Measurements from ENCODE around the gene GAS7. TPM values are rescaled to one million over a fixed set of nuclear protein-coding genes. Genes with fewer than 3 reads are reported as not detected.

The GAS7 gene
- total and polyA plus RNA-seq, 2 donors (not counting 1 experiment from before 2014, with no cell fraction given): 3.4 to 13.6 TPM

DNA sequence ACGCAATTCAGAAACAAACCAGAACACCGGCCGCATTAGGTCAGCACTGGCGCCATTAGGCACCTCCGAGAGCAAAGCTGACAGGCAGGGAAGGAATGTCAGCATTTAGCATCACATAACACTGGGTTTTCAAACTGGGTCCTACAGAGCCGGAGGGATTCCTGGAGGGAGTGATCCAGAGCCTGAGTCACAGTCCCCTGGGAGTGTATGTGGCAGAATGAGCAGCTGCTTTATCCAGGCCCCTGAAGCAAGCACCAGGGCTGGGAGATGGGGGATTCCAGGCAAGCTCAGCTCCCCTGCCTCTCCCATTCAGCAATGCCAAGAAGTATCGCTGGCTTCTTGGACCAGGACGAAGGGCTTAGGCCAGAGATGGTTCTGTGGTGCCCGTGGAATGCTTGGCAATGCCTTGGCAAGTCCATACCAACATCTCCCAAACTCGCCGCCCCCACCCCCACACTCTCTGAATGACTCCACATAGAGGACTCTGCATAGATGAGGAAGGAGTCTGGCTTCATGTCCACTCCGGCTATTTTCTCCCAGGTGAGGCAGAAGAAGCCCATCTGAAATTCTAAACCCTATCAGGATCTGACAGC is 20.4 kb downstream of the GAS7 start:
- 76% methylated on average over 12 of the region's 12 CpGs for WGBS (ENCODE audit: insufficient coverage)
- intact Hi-C loops (cut with micrococcal nuclease): no loop called here
- peaks cover 7 to 21% of the 10 kb centered on the region in 2 donors for H3K4me1 ChIP-seq (ENCODE audit: control insufficient read depth in 2 of 2, insufficient read depth in 2 of 2, low read length in 2 of 2)
- peaks cover 13% of the 10 kb centered on the region for H3K4me1 Mint-ChIP-seq
- no peaks in the 10 kb centered on the region for H3K36me3 ChIP-seq (replicated peaks in 1 of 2; ENCODE audit: control extremely low read depth in 1 of 2, control insufficient read depth in 1 of 2, extremely low read depth in 1 of 2, insufficient read depth in 2 of 2, low read length in 1 of 2)
- no peaks in the 10 kb centered on the region for H3K27me3 Mint-ChIP-seq
- DNase-seq (no peak), ATAC-seq (ENCODE audit: low read depth) (no peak)
- peak overlapping the region; percentile 32 for H3K27ac Mint-ChIP-seq
- H3K4me3 Mint-ChIP-seq: no peak overlapping the region
- H3K9ac ChIP-seq (ENCODE audit: low read length): no peak overlapping the region
- no peak overlapping the region for H2AFZ ChIP-seq (ENCODE audit: insufficient read depth, low read depth, low read length, poor library complexity, severe bottlenecking)
- POLR2A ChIA-PET: interaction anchor here (0.6 kb wide), 1 partner anchor 137 kb away, joined by 10 read pairs; no protein-coding TSS in a partner anchor
- H3K79me2 ChIP-seq (ENCODE audit: control insufficient read depth, insufficient read depth, low read length): no peaks in the 10 kb centered on the region
- H3K9me3 Mint-ChIP-seq (ENCODE audit: insufficient read depth): no peaks in the 10 kb centered on the region
- peaks cover 0 to under 1% (median 0%) of the 10 kb centered on the region in 3 donors for H3K9me3 ChIP-seq (ENCODE audit: control extremely low read depth in 1 of 3, control insufficient read depth in 2 of 3, insufficient read depth in 1 of 3, low read length in 2 of 3)
- H4K20me1 ChIP-seq (ENCODE audit: control insufficient read depth, insufficient read depth, low read length, poor library complexity, severe bottlenecking): no peaks in the 10 kb centered on the region
- H3K4me2 ChIP-seq (replicated peaks; ENCODE audit: low read depth, low read length, poor library complexity, severe bottlenecking): no peak overlapping the region
- H3K4me3 ChIP-seq (ENCODE audit: control extremely low read depth in 1 of 5, extremely low read depth in 1 of 5, insufficient read depth in 1 of 5, low read depth in 2 of 5, low read length in 4 of 5): no peak overlapping the region
- CTCF ChIA-PET: no interaction called here
- TF ChIP-seq EZH2 (IDR thresholded peaks at IDR 0.05; ENCODE audit: borderline replicate concordance, insufficient read depth, low read depth, low read length, poor library complexity, severe bottlenecking): no peak
- TF ChIP-seq, protein P1, sequence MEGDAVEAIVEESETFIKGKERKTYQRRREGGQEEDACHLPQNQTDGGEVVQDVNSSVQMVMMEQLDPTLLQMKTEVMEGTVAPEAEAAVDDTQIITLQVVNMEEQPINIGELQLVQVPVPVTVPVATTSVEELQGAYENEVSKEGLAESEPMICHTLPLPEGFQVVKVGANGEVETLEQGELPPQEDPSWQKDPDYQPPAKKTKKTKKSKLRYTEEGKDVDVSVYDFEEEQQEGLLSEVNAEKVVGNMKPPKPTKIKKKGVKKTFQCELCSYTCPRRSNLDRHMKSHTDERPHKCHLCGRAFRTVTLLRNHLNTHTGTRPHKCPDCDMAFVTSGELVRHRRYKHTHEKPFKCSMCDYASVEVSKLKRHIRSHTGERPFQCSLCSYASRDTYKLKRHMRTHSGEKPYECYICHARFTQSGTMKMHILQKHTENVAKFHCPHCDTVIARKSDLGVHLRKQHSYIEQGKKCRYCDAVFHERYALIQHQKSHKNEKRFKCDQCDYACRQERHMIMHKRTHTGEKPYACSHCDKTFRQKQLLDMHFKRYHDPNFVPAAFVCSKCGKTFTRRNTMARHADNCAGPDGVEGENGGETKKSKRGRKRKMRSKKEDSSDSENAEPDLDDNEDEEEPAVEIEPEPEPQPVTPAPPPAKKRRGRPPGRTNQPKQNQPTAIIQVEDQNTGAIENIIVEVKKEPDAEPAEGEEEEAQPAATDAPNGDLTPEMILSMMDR (IDR thresholded peaks at IDR 0.05): no peak
- H3K27me3 ChIP-seq (replicated peaks in 1 of 4; ENCODE audit: control extremely low read depth in 1 of 4, control insufficient read depth in 3 of 4, insufficient read depth in 4 of 4, low read length in 3 of 4): no peaks in the 10 kb centered on the region
- H3K27ac ChIP-seq (ENCODE audit: low read length in 2 of 2): no peak overlapping the region

DNA sequence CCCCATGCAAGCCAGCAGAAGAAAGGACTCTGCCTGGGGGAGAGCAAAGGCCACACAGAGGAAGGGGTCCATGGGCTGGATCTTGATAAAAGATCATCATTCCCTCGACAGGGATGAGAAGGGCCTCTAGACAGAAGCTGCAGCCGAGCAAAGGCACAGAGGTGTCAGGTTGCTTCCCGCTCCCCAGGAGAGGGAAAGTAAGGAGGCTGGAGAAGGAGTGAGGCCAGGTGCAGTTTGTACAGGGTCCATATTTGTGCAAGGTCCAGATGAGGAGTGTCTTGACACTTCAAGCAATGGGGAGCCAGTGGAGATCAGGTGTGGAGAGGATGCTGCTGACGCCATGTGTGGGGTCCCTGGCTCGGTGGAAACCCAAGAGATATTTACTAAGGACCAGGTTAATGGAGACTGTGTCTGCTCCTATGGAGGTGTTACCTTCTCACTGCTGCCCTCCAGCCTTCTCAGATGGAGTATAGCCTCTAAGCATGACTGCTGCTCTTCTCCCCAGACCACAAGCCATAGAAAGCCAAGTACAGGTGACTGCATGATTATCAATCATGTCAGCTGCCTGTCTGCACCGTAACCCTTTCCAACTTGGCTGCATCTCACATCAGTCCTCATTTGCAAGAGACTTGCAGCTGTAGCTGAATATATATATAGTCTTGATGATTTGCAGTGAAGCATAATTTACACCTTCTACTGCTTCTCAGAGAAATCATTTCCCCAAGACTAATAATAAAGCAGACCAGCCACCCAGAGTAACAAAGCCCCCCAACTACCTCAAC is 21.1 kb downstream of the GAS7 start:
- Mint-ChIP-seq H3K27ac (no peak overlapping the region), H3K4me3 (no peak overlapping the region), H3K4me1 (peaks cover 19% of the 10 kb centered on the region), H3K9me3 (ENCODE audit: insufficient read depth) (no peaks in the 10 kb centered on the region), H3K27me3 (no peaks in the 10 kb centered on the region)
- Histone ChIP-seq H3K9ac (ENCODE audit: low read length) (no peak overlapping the region), H3K9me3 (ENCODE audit: control extremely low read depth in 1 of 3, control insufficient read depth in 2 of 3, insufficient read depth in 1 of 3, low read length in 2 of 3) (peaks cover 0 to 2% (median 0%) of the 10 kb centered on the region in 3 donors), H3K36me3 (replicated peaks in 1 of 2; ENCODE audit: control extremely low read depth in 1 of 2, control insufficient read depth in 1 of 2, extremely low read depth in 1 of 2, insufficient read depth in 2 of 2, low read length in 1 of 2) (no peaks in the 10 kb centered on the region), H3K4me2 (replicated peaks; ENCODE audit: low read depth, low read length, poor library complexity, severe bottlenecking) (no peak overlapping the region), H3K27me3 (replicated peaks in 1 of 4; ENCODE audit: control extremely low read depth in 1 of 4, control insufficient read depth in 3 of 4, insufficient read depth in 4 of 4, low read length in 3 of 4) (no peaks in the 10 kb centered on the region), H3K79me2 (ENCODE audit: control insufficient read depth, insufficient read depth, low read length) (no peaks in the 10 kb centered on the region), H3K4me3 (ENCODE audit: control extremely low read depth in 1 of 5, extremely low read depth in 1 of 5, insufficient read depth in 1 of 5, low read depth in 2 of 5, low read length in 4 of 5) (no peak overlapping the region), H3K4me1 (ENCODE audit: control insufficient read depth in 2 of 2, insufficient read depth in 2 of 2, low read length in 2 of 2) (peaks cover 14 to 28% of the 10 kb centered on the region in 2 donors), H4K20me1 (ENCODE audit: control insufficient read depth, insufficient read depth, low read length, poor library complexity, severe bottlenecking) (no peaks in the 10 kb centered on the region), H2AFZ (ENCODE audit: insufficient read depth, low read depth, low read length, poor library complexity, severe bottlenecking) (no peak overlapping the region), H3K27ac (ENCODE audit: low read length in 2 of 2) (no peak overlapping the region)
- WGBS (ENCODE audit: insufficient coverage): 91% methylated on average over 5 of the region's 6 CpGs
- DNase-seq (no peak), ATAC-seq (ENCODE audit: low read depth) (no peak)
- CTCF ChIA-PET: no interaction called here
- intact Hi-C loops (cut with micrococcal nuclease): no loop called here
- POLR2A ChIA-PET: no interaction called here
- no peak for TF ChIP-seq EZH2 (IDR thresholded peaks at IDR 0.05; ENCODE audit: borderline replicate concordance, insufficient read depth, low read depth, low read length, poor library complexity, severe bottlenecking)
- TF ChIP-seq, protein P1 (IDR thresholded peaks at IDR 0.05): no peak

Measured in B cell (primary cell).